ENCODE results near the gene STAMBP.

GRCh38 chr2:73811878-73812277, 16.9 kb upstream of the STAMBP start:
- TF ChIP-seq CTCF (IDR thresholded peaks at IDR 0.05; ENCODE audit: low read depth, low read length) (no peak), POLR2A (IDR thresholded peaks at IDR 0.05; ENCODE audit: extremely low read depth, insufficient read length) (no peak), MAX (IDR thresholded peaks at IDR 0.05; ENCODE audit: low read depth, low read length) (no peak), MYC (IDR thresholded peaks at IDR 0.05; ENCODE audit: low read depth, low read length) (no peak)

All from NB4 (cell line).